Measurements from ENCODE around the gene AQR. TPM values are rescaled to one million over a fixed set of nuclear protein-coding genes. Genes with fewer than 3 reads are reported as not detected.
"Not testable (repeated sequence)": the region's sequence is repeated elsewhere in the genome, so short reads cannot be mapped to it uniquely, and the experiment has no call there.

Gene AQR
- total RNA-seq, 2 experiments from 2014 or later, result 33.2 to 37.0 TPM

DNA sequence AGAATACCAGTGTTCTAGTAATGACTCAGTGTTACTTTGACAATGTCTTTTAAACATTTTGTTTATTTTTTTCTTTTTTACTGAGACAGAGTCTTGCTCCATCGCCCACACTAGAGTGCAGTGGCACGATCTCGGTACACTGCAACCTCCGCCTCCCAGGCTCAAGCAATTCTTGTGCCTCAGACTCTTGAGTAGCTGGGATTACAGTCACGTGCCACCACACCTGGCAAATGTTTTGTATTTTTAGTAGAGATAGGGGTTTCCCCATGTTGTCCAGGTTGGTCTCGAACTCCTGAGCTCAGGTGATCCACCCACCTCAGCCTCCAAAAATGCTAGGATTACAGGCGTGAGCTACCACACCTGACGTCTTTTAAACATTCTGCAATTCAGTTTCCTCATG, 15.7 kb downstream of the AQR start:
- Mint-ChIP-seq H3K9me3 (ENCODE audit: insufficient read depth) (no peaks in the 10 kb centered on the region), H3K27me3 (ENCODE audit: low read depth) (no peaks in the 10 kb centered on the region), H3K36me3 (ENCODE audit: low read depth) (peaks cover 25% of the 10 kb centered on the region), H3K4me1 (ENCODE audit: low read depth) (no peaks in the 10 kb centered on the region), H3K4me3 (no peak overlapping the region), H3K27ac (no peak overlapping the region)
- no peak for DNase-seq
- no peak for ATAC-seq
- ChIA-PET POLR2A (no interaction called here), CTCF (interaction anchor here (0.6 to 1.6 kb wide), 2 partner anchors 16 to 1754 kb away, joined by 3 to 4 read pairs; partner anchors contain the start of gene AQR)

DNA sequence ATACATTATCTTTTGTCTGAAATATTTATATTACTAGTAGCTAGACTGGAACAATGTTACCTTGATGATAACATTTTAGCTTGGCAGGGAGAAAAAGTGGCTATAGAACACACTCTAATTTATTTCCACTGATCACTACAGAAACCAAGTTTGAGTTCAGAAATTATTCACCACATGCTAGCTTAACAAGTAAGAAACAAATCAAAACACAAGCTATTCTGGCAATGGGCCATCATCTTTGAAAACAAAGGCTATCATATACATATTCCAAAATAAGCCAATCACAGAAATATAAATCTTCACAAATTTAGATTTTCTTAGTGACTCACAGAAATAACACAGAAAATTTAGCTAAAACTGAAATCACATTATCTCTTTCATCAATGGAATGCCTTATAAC, 17.1 kb downstream of the AQR start:
- DNase-seq, result no peak
- CTCF ChIA-PET, result interaction anchor here (1.3 kb wide), 1 partner anchor 17 kb away, joined by 4 read pairs; the partner anchor contains the start of gene AQR
- Mint-ChIP-seq H3K4me1 (ENCODE audit: low read depth) (no peaks in the 10 kb centered on the region), H3K9me3 (ENCODE audit: insufficient read depth) (no peaks in the 10 kb centered on the region), H3K4me3 (no peak overlapping the region), H3K27me3 (ENCODE audit: low read depth) (no peaks in the 10 kb centered on the region), H3K27ac (no peak overlapping the region), H3K36me3 (ENCODE audit: low read depth) (peaks cover 29% of the 10 kb centered on the region)
- POLR2A ChIA-PET, result interaction anchor here (1.4 kb wide), 1 partner anchor 36 kb away, joined by 3 read pairs; the partner anchor contains the start of gene ZNF770
- ATAC-seq, result no peak

DNA sequence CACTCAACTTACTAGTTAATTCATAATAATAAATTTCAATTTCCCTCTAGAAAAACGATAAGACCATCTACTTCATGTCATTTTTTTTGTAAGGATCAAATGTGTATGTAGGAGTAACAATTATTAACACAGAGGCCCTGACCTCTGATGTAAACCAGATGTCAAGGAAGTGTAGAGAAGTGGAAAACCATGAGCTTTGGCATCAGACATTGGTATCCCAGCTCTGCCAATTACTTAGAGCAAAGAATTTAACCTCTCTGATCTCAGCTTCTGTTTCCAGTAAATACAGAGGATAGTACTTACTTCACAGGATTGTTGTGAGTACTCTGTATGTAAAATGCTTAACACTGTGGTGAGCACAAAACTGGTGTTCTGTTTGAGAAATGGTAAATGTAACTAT, 17.5 kb downstream of the AQR start:
- Mint-ChIP-seq H3K4me1 (ENCODE audit: low read depth) (no peaks in the 10 kb centered on the region), H3K36me3 (ENCODE audit: low read depth) (peaks cover 30% of the 10 kb centered on the region), H3K27me3 (ENCODE audit: low read depth) (no peaks in the 10 kb centered on the region), H3K4me3 (no peak overlapping the region), H3K27ac (no peak overlapping the region), H3K9me3 (ENCODE audit: insufficient read depth) (no peaks in the 10 kb centered on the region)
- DNase-seq (no peak), ATAC-seq (no peak)
- ChIA-PET POLR2A (interaction anchor here (1.4 kb wide), 1 partner anchor 36 kb away, joined by 3 read pairs; the partner anchor contains the start of gene ZNF770), CTCF (no interaction called here)

DNA sequence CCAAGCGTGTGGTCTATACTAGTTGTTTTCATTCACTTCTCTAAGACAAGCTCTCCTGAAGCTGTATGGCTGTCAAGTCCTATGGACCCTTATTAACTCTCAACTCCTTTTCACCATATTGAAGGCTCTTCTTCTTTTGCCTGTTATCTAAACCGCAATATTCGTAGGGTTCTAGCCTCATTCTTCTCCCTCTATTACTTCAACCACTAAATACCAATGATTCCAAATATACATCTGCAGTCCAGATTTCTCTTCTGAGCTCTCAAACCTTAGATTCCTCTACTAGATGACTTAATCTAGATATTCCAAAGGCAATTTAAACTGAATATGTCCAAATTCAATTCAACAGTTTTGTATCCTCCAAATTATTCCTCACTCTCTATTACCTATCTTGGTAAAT, 24.6 kb downstream of the AQR start:
- POLR2A ChIA-PET, result interaction anchor here (1.5 kb wide), 1 partner anchor 44 kb away, joined by 4 read pairs; the partner anchor contains the start of gene ZNF770
- Mint-ChIP-seq H3K4me3 (no peak overlapping the region), H3K9me3 (ENCODE audit: insufficient read depth) (no peaks in the 10 kb centered on the region), H3K27ac (no peak overlapping the region), H3K27me3 (ENCODE audit: low read depth) (no peaks in the 10 kb centered on the region), H3K4me1 (ENCODE audit: low read depth) (no peaks in the 10 kb centered on the region), H3K36me3 (ENCODE audit: low read depth) (peaks cover 36% of the 10 kb centered on the region)
- CTCF ChIA-PET, result interaction anchor here (1.2 kb wide), 1 partner anchor 24 kb away, joined by 3 read pairs; no protein-coding TSS in a partner anchor
- DNase-seq (no peak), ATAC-seq (no peak)

GRCh38 chr15:34943711-34944110, 25.8 kb downstream of the AQR start:
- DNase-seq (no peak), ATAC-seq (no peak)
- no peaks in the 10 kb centered on the region for H3K27me3 Mint-ChIP-seq (ENCODE audit: low read depth)
- ChIA-PET POLR2A (no interaction called here), CTCF (interaction anchor here (1.2 kb wide), 1 partner anchor 23 kb away, joined by 3 read pairs; no protein-coding TSS in a partner anchor)
- H3K4me3 Mint-ChIP-seq, result no peak overlapping the region
- H3K36me3 Mint-ChIP-seq (ENCODE audit: low read depth), result peaks cover 43% of the 10 kb centered on the region
- no peaks in the 10 kb centered on the region for H3K9me3 Mint-ChIP-seq (ENCODE audit: insufficient read depth)
- H3K4me1 Mint-ChIP-seq (ENCODE audit: low read depth), result no peaks in the 10 kb centered on the region
- no peak overlapping the region for H3K27ac Mint-ChIP-seq

- POLR2A ChIA-PET; H3K4me1 Mint-ChIP-seq (ENCODE audit: low read depth); CTCF ChIA-PET; ATAC-seq; H3K4me3 Mint-ChIP-seq; DNase-seq; H3K9me3 Mint-ChIP-seq (ENCODE audit: insufficient read depth); H3K27me3 Mint-ChIP-seq (ENCODE audit: low read depth); H3K27ac Mint-ChIP-seq: not testable (repeated sequence)
- H3K36me3 Mint-ChIP-seq (ENCODE audit: low read depth), result peaks cover 44% of the 10 kb centered on the region
These were observed 26.3 kb downstream of the AQR start for GRCh38 chr15:34943264-34943663.

GRCh38 chr15:34942363-34942762, 27.2 kb downstream of the AQR start:
- H3K9me3 Mint-ChIP-seq (ENCODE audit: insufficient read depth), result no peaks in the 10 kb centered on the region
- no peaks in the 10 kb centered on the region for H3K27me3 Mint-ChIP-seq (ENCODE audit: low read depth)
- H3K4me3 Mint-ChIP-seq, result no peak overlapping the region
- peaks cover 36% of the 10 kb centered on the region for H3K36me3 Mint-ChIP-seq (ENCODE audit: low read depth)
- ATAC-seq (no peak), DNase-seq (no peak)
- no peaks in the 10 kb centered on the region for H3K4me1 Mint-ChIP-seq (ENCODE audit: low read depth)
- CTCF ChIA-PET, result no interaction called here
- POLR2A ChIA-PET, result no interaction called here
- H3K27ac Mint-ChIP-seq, result no peak overlapping the region

GRCh38 chr15:34941831-34942230, 27.7 kb downstream of the AQR start:
- Mint-ChIP-seq H3K4me1 (ENCODE audit: low read depth) (no peaks in the 10 kb centered on the region), H3K27me3 (ENCODE audit: low read depth) (no peaks in the 10 kb centered on the region), H3K9me3 (ENCODE audit: insufficient read depth) (no peaks in the 10 kb centered on the region), H3K36me3 (ENCODE audit: low read depth) (peaks cover 36% of the 10 kb centered on the region), H3K4me3 (no peak overlapping the region), H3K27ac (no peak overlapping the region)
- DNase-seq, result no peak
- CTCF ChIA-PET, result no interaction called here
- POLR2A ChIA-PET, result no interaction called here
- ATAC-seq, result no peak

GRCh38 chr15:34941185-34941698, 28.3 kb downstream of the AQR start:
- H3K4me3 Mint-ChIP-seq, result no peak overlapping the region
- POLR2A ChIA-PET, result no interaction called here
- no peaks in the 10 kb centered on the region for H3K9me3 Mint-ChIP-seq (ENCODE audit: insufficient read depth)
- ATAC-seq (no peak), DNase-seq (no peak)
- CTCF ChIA-PET, result interaction anchor here (0.7 to 1.1 kb wide), 2 partner anchors 21 to 29 kb away, joined by 3 read pairs; partner anchors contain the start of gene AQR
- H3K36me3 Mint-ChIP-seq (ENCODE audit: low read depth), result peaks cover 37% of the 10 kb centered on the region
- no peak overlapping the region for H3K27ac Mint-ChIP-seq
- H3K27me3 Mint-ChIP-seq (ENCODE audit: low read depth), result no peaks in the 10 kb centered on the region
- no peaks in the 10 kb centered on the region for H3K4me1 Mint-ChIP-seq (ENCODE audit: low read depth)

DNA sequence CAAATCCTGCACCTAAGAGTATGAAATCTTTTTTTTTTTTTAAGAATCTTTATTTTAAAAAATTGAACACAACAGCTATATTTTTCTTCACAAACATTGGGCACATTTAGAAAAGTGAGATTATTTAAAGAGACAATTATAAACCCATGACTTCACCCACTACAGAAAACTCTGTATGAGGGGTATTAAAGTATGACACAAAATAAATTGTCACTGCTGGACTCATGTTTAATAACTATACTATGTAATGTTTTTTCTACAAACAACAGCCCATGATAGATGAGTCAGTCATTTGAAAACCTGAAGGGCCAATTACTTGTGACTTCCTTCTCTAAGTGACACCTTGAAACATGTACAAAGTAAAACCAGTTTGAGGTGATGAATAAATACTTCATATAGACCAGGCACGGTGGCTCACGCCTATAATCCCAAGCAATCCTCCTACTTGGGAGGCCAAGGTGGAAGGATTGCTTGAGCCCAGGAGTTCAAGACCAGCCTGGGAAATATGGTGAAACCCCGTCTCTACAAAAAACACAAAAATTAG, 36.0 kb downstream of the AQR start:
- ATAC-seq (no peak), DNase-seq (no peak)
- H3K36me3 Mint-ChIP-seq (ENCODE audit: low read depth), result peaks cover 46% of the 10 kb centered on the region
- no peaks in the 10 kb centered on the region for H3K27me3 Mint-ChIP-seq (ENCODE audit: low read depth)
- POLR2A ChIA-PET, result no interaction called here
- no peak overlapping the region for H3K4me3 Mint-ChIP-seq
- CTCF ChIA-PET, result interaction anchor here (1.0 kb wide), 1 partner anchor 36 kb away, joined by 3 read pairs; the partner anchor contains the start of gene AQR
- no peak overlapping the region for H3K27ac Mint-ChIP-seq
- H3K4me1 Mint-ChIP-seq (ENCODE audit: low read depth), result peaks cover 3% of the 10 kb centered on the region
- H3K9me3 Mint-ChIP-seq (ENCODE audit: insufficient read depth), result no peaks in the 10 kb centered on the region

- DNase-seq; H3K27ac Mint-ChIP-seq; H3K27me3 Mint-ChIP-seq (ENCODE audit: low read depth); POLR2A ChIA-PET; ATAC-seq; H3K4me1 Mint-ChIP-seq (ENCODE audit: low read depth); H3K4me3 Mint-ChIP-seq; H3K9me3 Mint-ChIP-seq (ENCODE audit: insufficient read depth): not testable (repeated sequence)
- H3K36me3 Mint-ChIP-seq (ENCODE audit: low read depth), result peaks cover 57% of the 10 kb centered on the region
- CTCF ChIA-PET, result interaction anchor here (1.8 kb wide), 1 partner anchor 8 kb away, joined by 11 read pairs; no protein-coding TSS in a partner anchor
These were observed 41.2 kb downstream of the AQR start for GRCh38 chr15:34928349-34928748.

DNA sequence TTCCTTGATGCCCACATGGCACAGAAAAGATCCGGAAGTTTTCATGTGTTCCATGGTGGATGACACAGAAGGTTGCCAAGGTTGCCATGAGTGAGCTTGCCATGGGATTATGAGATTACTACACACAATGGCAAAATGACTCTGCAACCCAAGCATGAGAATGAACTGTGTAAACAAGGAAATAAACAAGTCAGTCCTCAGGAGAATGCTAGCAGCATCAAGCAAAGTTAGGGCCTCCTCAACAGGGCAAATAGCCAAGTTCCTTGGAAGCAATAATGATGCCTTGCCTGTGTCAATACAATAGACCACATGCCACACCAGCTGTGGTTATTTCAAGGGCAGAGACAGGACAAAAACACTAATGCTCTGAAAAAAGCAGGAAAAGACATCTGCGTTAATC, 41.8 kb downstream of the AQR start:
- CTCF ChIA-PET, result no interaction called here
- no peaks in the 10 kb centered on the region for H3K9me3 Mint-ChIP-seq (ENCODE audit: insufficient read depth)
- no peaks in the 10 kb centered on the region for H3K27me3 Mint-ChIP-seq (ENCODE audit: low read depth)
- no peaks in the 10 kb centered on the region for H3K4me1 Mint-ChIP-seq (ENCODE audit: low read depth)
- H3K36me3 Mint-ChIP-seq (ENCODE audit: low read depth), result peaks cover 54% of the 10 kb centered on the region
- H3K27ac Mint-ChIP-seq, result no peak overlapping the region
- DNase-seq, result no peak
- POLR2A ChIA-PET, result no interaction called here
- H3K4me3 Mint-ChIP-seq, result no peak overlapping the region
- ATAC-seq, result no peak

All from activated CD8-positive, alpha-beta T cell treated with anti-CD3 and anti-CD28 coated beads, Interleukin-2, amount 10 ng/mL, durations not matched to agents 7 days and 5 days (primary cell).